Measurements from ENCODE around the gene INPP5E.

DNA sequence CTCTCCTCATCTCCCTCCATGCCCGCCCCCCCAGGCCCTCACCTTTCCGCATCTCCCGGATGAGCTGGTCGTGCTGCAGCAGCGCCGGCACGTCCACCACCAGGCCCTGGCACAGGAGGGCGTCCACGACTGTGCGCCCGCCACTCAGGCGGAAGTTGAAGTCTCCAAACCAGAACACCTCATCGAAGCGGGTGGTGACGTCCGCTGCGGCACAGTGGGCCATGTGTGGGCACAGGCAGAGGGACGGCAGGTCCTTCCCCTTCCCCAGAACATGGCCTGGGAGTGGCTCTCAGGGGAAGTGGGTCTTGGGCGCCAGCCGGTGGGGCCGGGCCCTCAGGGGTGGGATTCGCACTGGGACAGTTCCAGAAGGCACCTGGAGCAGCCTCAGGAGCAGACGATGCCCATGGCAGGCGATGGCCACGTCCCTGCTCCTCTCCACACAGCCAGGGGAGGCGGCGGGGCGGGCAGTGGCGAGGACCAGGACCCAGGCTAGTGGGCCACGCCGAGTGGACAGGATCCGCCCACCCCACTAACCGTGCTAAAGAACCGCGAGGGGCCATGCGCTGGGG, 7.8 kb downstream of the INPP5E start:
- TF ChIP-seq, protein P1, sequence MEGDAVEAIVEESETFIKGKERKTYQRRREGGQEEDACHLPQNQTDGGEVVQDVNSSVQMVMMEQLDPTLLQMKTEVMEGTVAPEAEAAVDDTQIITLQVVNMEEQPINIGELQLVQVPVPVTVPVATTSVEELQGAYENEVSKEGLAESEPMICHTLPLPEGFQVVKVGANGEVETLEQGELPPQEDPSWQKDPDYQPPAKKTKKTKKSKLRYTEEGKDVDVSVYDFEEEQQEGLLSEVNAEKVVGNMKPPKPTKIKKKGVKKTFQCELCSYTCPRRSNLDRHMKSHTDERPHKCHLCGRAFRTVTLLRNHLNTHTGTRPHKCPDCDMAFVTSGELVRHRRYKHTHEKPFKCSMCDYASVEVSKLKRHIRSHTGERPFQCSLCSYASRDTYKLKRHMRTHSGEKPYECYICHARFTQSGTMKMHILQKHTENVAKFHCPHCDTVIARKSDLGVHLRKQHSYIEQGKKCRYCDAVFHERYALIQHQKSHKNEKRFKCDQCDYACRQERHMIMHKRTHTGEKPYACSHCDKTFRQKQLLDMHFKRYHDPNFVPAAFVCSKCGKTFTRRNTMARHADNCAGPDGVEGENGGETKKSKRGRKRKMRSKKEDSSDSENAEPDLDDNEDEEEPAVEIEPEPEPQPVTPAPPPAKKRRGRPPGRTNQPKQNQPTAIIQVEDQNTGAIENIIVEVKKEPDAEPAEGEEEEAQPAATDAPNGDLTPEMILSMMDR (conservative IDR thresholded peaks at IDR 0.05; ENCODE audit: low read depth, low read length) = no peak
- TF ChIP-seq EZH2phosphoT487 (IDR thresholded peaks at IDR 0.05; ENCODE audit: borderline replicate concordance, low read length) = no peak
- no peak for TF ChIP-seq EZH2 (IDR thresholded peaks at IDR 0.05; ENCODE audit: low read length, unreplicated experiment)

Measured in PC-3 (cell line).